BLaER1 treated with 17β-estradiol and CSF1 and Interleukin-3, amounts not matched to agents 10 nM and 100 nM (cell line): ENCODE measurements around the gene PPIL4.
"Not testable (repeated sequence)": the region's sequence is repeated elsewhere in the genome, so short reads cannot be mapped to it uniquely, and the experiment has no call there.

ENCODE experiments used
- H3K27ac ChIP-seq, 11 experiments: shearing (Covaris generic); formaldehyde crosslinking; 2 replicates each; pipeline ENCODE4 v1.8.1; 2022
- H3K27me3 ChIP-seq, 11 experiments: shearing (Covaris generic); formaldehyde crosslinking; 2 replicates each; pipeline ENCODE4 v1.8.1; 2022
- H3K36me3 ChIP-seq, 11 experiments: shearing (Covaris generic); formaldehyde crosslinking; 2 replicates each; pipeline ENCODE4 v1.8.1; 2022
- H3K4me1 ChIP-seq, 10 experiments: shearing (Covaris generic); formaldehyde crosslinking; 2 replicates each; pipeline ENCODE4 v1.8.1; 2022
- H3K4me2 ChIP-seq, 11 experiments: shearing (Covaris generic); formaldehyde crosslinking; 2 replicates each; pipeline ENCODE4 v1.8.1; 2022
- H3K4me3 ChIP-seq, 10 experiments: shearing (Covaris generic); formaldehyde crosslinking; 2 replicates each; pipeline ENCODE4 v1.8.1; 2022
- H3K9ac ChIP-seq, 11 experiments: shearing (Covaris generic); formaldehyde crosslinking; 2 replicates each; pipeline ENCODE4 v1.8.1; 2022
- H3K9me3 ChIP-seq, 11 experiments: shearing (Covaris generic); formaldehyde crosslinking; replicated peaks in 1 of 11; 2 replicates each; pipeline ENCODE4 v1.8.1; 2022
- H4K20me1 ChIP-seq, 11 experiments: shearing (Covaris generic); formaldehyde crosslinking; 2 replicates each; pipeline ENCODE4 v1.8.1; 2022
- Cebpa-rat ChIP-seq, 11 experiments: shearing (Covaris generic); IDR thresholded peaks; 2 replicates each; pipeline ENCODE4 v1.8.1; 2022

Gene PPIL4

GRCh38 chr6:149473080-149474052 lies 72.5 kb downstream of the PPIL4 start:
- Histone ChIP-seq H3K9ac (0 out of 22 replicates have a peak overlapping the region, but pooled peaks of 1 of the 11 experiments have one; percentile 8), H3K4me2 (peak overlapping the region in 10 of 11 experiments; percentile 5 to 61 (median 46); a peak in 11 of 22 replicates), H3K4me1 (peaks cover 38 to 94% (median 65%) of the 10 kb centered on the region in 10 experiments), H3K4me3 (no peak overlapping the region), H3K9me3 (peaks cover 0 to 9% (median 0%) of the 10 kb centered on the region in 11 experiments; a peak in 4 of 22 replicates), H3K36me3 (peaks cover 32 to 95% (median 60%) of the 10 kb centered on the region in 11 experiments), H3K27me3 (no peaks in the 10 kb centered on the region), H4K20me1 (peaks cover 0 to 81% (median 6%) of the 10 kb centered on the region in 11 experiments; a peak in 10 of 22 replicates), H3K27ac (peak overlapping the region in 1 of 11 experiments; percentile 11; a peak in 1 of 22 replicates)
- no peak for TF ChIP-seq Cebpa-rat (IDR thresholded peaks at IDR 0.05)

- peaks cover 0 to 75% (median 6%) of the 10 kb centered on the region in 11 experiments; a peak in 10 of 22 replicates for H4K20me1 ChIP-seq
- H3K27me3 ChIP-seq, result no peaks in the 10 kb centered on the region
- peaks cover 0 to 9% (median 0%) of the 10 kb centered on the region in 11 experiments; a peak in 4 of 22 replicates for H3K9me3 ChIP-seq
- peaks cover 50 to 94% (median 72%) of the 10 kb centered on the region in 10 experiments for H3K4me1 ChIP-seq
- no peak overlapping the region for H3K4me2 ChIP-seq
- no peak overlapping the region for H3K27ac ChIP-seq
- peaks cover 32 to 88% (median 60%) of the 10 kb centered on the region in 11 experiments for H3K36me3 ChIP-seq
- H3K9ac ChIP-seq, result no peak overlapping the region; a peak in 1 of 22 replicates
- no peak for TF ChIP-seq Cebpa-rat (IDR thresholded peaks at IDR 0.05)
- no peak overlapping the region for H3K4me3 ChIP-seq
Observed at GRCh38 chr6:149472241-149472640, 73.6 kb downstream of the PPIL4 start.

- Histone ChIP-seq H3K27me3 (no peaks in the 10 kb centered on the region), H3K9ac (no peak overlapping the region), H3K36me3 (peaks cover 32 to 84% (median 60%) of the 10 kb centered on the region in 11 experiments), H3K27ac (no peak overlapping the region), H4K20me1 (peaks cover 0 to 70% (median 6%) of the 10 kb centered on the region in 11 experiments; a peak in 10 of 22 replicates), H3K9me3 (peaks cover 0 to 9% (median 0%) of the 10 kb centered on the region in 11 experiments; a peak in 4 of 22 replicates), H3K4me2 (no peak overlapping the region), H3K4me3 (no peak overlapping the region), H3K4me1 (peaks cover 54 to 95% (median 74%) of the 10 kb centered on the region in 10 experiments)
- TF ChIP-seq Cebpa-rat (IDR thresholded peaks at IDR 0.05), result no peak
Observed at GRCh38 chr6:149471801-149472200, 74.0 kb downstream of the PPIL4 start.

- H3K4me2 ChIP-seq, result peak overlapping the region in 1 of 11 experiments; percentile 19; a peak in 2 of 22 replicates
- no peak overlapping the region for H3K4me3 ChIP-seq
- H3K27ac ChIP-seq, result no peak overlapping the region; a peak in 1 of 22 replicates
- H3K9ac ChIP-seq, result no peak overlapping the region
- H4K20me1 ChIP-seq, result peaks cover 0 to 62% (median 6%) of the 10 kb centered on the region in 11 experiments; a peak in 10 of 22 replicates
- peaks cover 62 to 95% (median 79%) of the 10 kb centered on the region in 10 experiments for H3K4me1 ChIP-seq
- H3K9me3 ChIP-seq, result peaks cover 0 to 9% (median 0%) of the 10 kb centered on the region in 11 experiments; a peak in 4 of 22 replicates
- H3K27me3 ChIP-seq, result no peaks in the 10 kb centered on the region
- TF ChIP-seq Cebpa-rat (IDR thresholded peaks at IDR 0.05), result no peak
- H3K36me3 ChIP-seq, result peaks cover 32 to 75% (median 59%) of the 10 kb centered on the region in 11 experiments
Observed at GRCh38 chr6:149470948-149471347, 74.9 kb downstream of the PPIL4 start.

GRCh38 chr6:149468179-149468578 lies 77.7 kb downstream of the PPIL4 start:
- Histone ChIP-seq H3K4me2 (peak overlapping the region; percentile 62 to 93 (median 78)), H3K9ac (peak overlapping the region in 8 of 11 experiments; percentile 1 to 64 (median 39); a peak in 7 of 22 replicates), H3K4me3 (no peak overlapping the region), H3K27me3 (no peaks in the 10 kb centered on the region), H3K27ac (peak overlapping the region in 9 of 11 experiments; percentile 21 to 68 (median 53); a peak in 14 of 22 replicates), H3K9me3 (peaks cover 0 to 9% (median 0%) of the 10 kb centered on the region in 11 experiments; a peak in 4 of 22 replicates), H4K20me1 (peaks cover 0 to 34% (median 0%) of the 10 kb centered on the region in 11 experiments; a peak in 5 of 22 replicates), H3K4me1 (peaks cover 64 to 96% (median 81%) of the 10 kb centered on the region in 10 experiments), H3K36me3 (peaks cover 21 to 69% (median 52%) of the 10 kb centered on the region in 11 experiments)
- TF ChIP-seq Cebpa-rat (IDR thresholded peaks at IDR 0.05), result no peak

- Histone ChIP-seq H3K4me3 (no peak overlapping the region), H3K27ac (peak overlapping the region in 8 of 11 experiments; percentile 17 to 72 (median 44); a peak in 12 of 22 replicates), H3K4me2 (peak overlapping the region; percentile 62 to 93 (median 78))
Observed at GRCh38 chr6:149467265-149467664, 78.6 kb downstream of the PPIL4 start.

DNA sequence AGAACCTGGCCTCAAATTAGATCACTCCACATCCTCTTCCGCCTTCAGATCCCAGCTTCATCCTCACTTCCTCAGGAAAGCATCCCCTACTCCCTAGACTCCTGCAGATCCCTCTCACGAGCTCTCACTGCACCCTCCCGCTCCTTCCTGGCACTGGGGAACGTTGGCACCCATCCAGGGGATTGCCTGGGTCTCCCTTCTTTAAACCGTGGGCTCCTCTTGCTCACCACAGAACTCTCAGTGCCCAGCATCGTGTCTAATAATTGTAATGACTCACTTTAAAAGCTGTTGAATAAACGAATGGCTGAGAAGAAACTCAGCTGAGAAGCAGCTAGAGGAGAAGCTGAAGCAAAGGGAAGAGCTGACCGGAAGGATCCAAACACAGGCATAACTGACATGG lies 81.4 kb downstream of the PPIL4 start:
- H4K20me1 ChIP-seq, result peaks cover 0 to 8% (median 0%) of the 10 kb centered on the region in 11 experiments; a peak in 4 of 22 replicates
- H3K27ac ChIP-seq, result peak overlapping the region in 8 of 11 experiments; percentile 7 to 71 (median 40); a peak in 10 of 22 replicates

More at GRCh38 chr6:149467265-149467664, 78.6 kb downstream of the PPIL4 start:
- H3K9ac ChIP-seq, result no peak overlapping the region
- H3K36me3 ChIP-seq, result peaks cover 19 to 69% (median 49%) of the 10 kb centered on the region in 11 experiments
- H3K9me3 ChIP-seq, result peaks cover 0 to 9% (median 0%) of the 10 kb centered on the region in 11 experiments; a peak in 4 of 22 replicates
- H3K27me3 ChIP-seq, result no peaks in the 10 kb centered on the region
- no peak for TF ChIP-seq Cebpa-rat (IDR thresholded peaks at IDR 0.05)
- H3K4me1 ChIP-seq, result peaks cover 73 to 97% (median 81%) of the 10 kb centered on the region in 10 experiments
- H4K20me1 ChIP-seq, result peaks cover 0 to 25% (median 0%) of the 10 kb centered on the region in 11 experiments; a peak in 4 of 22 replicates

GRCh38 chr6:149463781-149464180 lies 82.1 kb downstream of the PPIL4 start:
- H3K9me3 ChIP-seq, result no peaks in the 10 kb centered on the region
- peaks cover 27 to 69% (median 49%) of the 10 kb centered on the region in 11 experiments for H3K36me3 ChIP-seq
- H3K4me1 ChIP-seq, result peaks cover 51 to 91% (median 60%) of the 10 kb centered on the region in 10 experiments
- peaks cover 0 to 6% (median 0%) of the 10 kb centered on the region in 11 experiments; a peak in 4 of 22 replicates for H4K20me1 ChIP-seq
- peak overlapping the region; percentile 30 to 93 (median 76); a peak in 20 of 22 replicates for H3K4me2 ChIP-seq
- H3K9ac ChIP-seq, result no peak overlapping the region; a peak in 1 of 22 replicates
- H3K4me3 ChIP-seq, result no peak overlapping the region
- H3K27me3 ChIP-seq, result no peaks in the 10 kb centered on the region
- TF ChIP-seq Cebpa-rat (IDR thresholded peaks at IDR 0.05), result no peak
- H3K27ac ChIP-seq, result peak overlapping the region in 8 of 11 experiments; percentile 5 to 71 (median 39); a peak in 10 of 22 replicates

More for the DNA sequence above, 81.4 kb downstream of the PPIL4 start:
- peaks cover 0 to 1% (median 0%) of the 10 kb centered on the region in 11 experiments; a peak in 3 of 22 replicates for H3K9me3 ChIP-seq
- H3K4me3 ChIP-seq, result no peak overlapping the region
- peak overlapping the region in 1 of 11 experiments; percentile 8; a peak in 1 of 22 replicates for H3K9ac ChIP-seq
- peaks cover 57 to 91% (median 66%) of the 10 kb centered on the region in 10 experiments for H3K4me1 ChIP-seq
- TF ChIP-seq Cebpa-rat (IDR thresholded peaks at IDR 0.05), result no peak
- H3K4me2 ChIP-seq, result peak overlapping the region; percentile 30 to 93 (median 76); a peak in 21 of 22 replicates
- H3K27me3 ChIP-seq, result no peaks in the 10 kb centered on the region
- peaks cover 23 to 69% (median 48%) of the 10 kb centered on the region in 11 experiments for H3K36me3 ChIP-seq

DNA sequence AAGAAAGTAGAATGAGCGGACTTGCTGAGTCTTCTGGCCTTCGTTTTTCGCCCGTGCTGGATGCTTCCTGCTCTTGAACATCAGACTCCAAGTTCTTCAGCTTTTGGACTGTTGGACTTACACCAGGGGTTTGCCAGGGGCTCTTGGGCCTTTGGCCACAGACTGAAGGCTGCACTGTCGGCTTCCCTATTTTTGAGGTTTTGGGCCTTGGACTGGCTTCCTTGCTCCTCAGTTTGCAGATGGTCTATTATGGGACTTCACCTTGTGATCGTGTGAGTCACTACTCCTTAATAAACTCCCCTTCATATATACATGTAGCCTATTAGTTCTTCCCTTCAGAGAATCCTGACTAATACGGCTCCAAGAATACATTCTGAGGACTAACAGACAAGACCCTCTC lies 83.1 kb downstream of the PPIL4 start:
- H3K4me3 ChIP-seq, H4K20me1 ChIP-seq, H3K27me3 ChIP-seq, H3K9me3 ChIP-seq: not testable (repeated sequence)
- H3K36me3 ChIP-seq, result peaks cover 27 to 74% (median 58%) of the 10 kb centered on the region in 11 experiments
- H3K4me1 ChIP-seq, result peaks cover 40 to 87% (median 49%) of the 10 kb centered on the region in 10 experiments
- H3K4me2 ChIP-seq, result peak overlapping the region in 6 of 11 experiments; percentile 21 to 93 (median 52); a peak in 9 of 22 replicates
- H3K27ac ChIP-seq, result peak overlapping the region in 4 of 11 experiments; percentile 36 to 69 (median 55); a peak in 7 of 22 replicates
- H3K9ac ChIP-seq, result peak overlapping the region in 1 of 11 experiments; percentile 35; a peak in 1 of 22 replicates
